ENCODE measurements around the gene SFPQ.

DNA sequence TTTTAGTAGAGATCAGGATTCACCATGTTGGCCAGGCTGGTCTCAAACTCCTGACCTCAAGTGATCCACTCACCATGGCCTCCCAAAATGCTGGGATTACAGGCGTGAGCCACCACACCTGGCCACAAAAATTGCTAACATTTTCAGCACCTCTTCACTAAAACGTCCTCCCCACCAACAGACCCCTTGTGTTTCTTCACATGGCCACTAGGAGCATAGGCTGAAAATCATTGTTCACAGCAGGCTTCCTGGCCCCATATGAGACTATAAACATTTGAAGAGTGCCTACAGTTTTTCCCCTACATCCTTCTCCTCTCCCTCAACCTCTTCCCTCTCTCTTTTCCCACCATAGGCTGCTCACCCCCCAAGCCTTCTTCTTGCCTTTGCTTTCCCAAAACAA is 28.0 kb upstream of the SFPQ start:
- TF ChIP-seq, protein P1, sequence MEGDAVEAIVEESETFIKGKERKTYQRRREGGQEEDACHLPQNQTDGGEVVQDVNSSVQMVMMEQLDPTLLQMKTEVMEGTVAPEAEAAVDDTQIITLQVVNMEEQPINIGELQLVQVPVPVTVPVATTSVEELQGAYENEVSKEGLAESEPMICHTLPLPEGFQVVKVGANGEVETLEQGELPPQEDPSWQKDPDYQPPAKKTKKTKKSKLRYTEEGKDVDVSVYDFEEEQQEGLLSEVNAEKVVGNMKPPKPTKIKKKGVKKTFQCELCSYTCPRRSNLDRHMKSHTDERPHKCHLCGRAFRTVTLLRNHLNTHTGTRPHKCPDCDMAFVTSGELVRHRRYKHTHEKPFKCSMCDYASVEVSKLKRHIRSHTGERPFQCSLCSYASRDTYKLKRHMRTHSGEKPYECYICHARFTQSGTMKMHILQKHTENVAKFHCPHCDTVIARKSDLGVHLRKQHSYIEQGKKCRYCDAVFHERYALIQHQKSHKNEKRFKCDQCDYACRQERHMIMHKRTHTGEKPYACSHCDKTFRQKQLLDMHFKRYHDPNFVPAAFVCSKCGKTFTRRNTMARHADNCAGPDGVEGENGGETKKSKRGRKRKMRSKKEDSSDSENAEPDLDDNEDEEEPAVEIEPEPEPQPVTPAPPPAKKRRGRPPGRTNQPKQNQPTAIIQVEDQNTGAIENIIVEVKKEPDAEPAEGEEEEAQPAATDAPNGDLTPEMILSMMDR (conservative IDR thresholded peaks at IDR 0.05) = peak; percentile 62
- no peak for TF ChIP-seq EZH2 (IDR thresholded peaks at IDR 0.05; ENCODE audit: low read depth)
